Left renal pelvis (tissue), 4 donors: Measurements from ENCODE around the gene SHROOM3. TPM values are rescaled to one million over a fixed set of nuclear protein-coding genes. Genes with fewer than 3 reads are reported as not detected.
A peak's percentile ranks its signal among the peaks of the same experiment; 100 is the strongest.

Experiments used
- DNase-seq, 4 donors: peaks; one replicate each; pipeline ENCODE4 v3.0.0-alpha.2; 2013; ENCODE audit warnings: low read depth in 4 of 4, low spot score in 3 of 4
- polyA plus RNA-seq, 4 donors: library from polyadenylated mRNA; unstranded; fragments of 120-200 nt; gene quantifications; one replicate each; pipeline ENCODE4 v1.2.1, GENCODE V29; 2013; ENCODE audit not compliant: insufficient read length in 4 of 4

SHROOM3 gene
- polyA plus RNA-seq, 4 donors = 24.2 to 37.8 (median 34.9) TPM

DNA sequence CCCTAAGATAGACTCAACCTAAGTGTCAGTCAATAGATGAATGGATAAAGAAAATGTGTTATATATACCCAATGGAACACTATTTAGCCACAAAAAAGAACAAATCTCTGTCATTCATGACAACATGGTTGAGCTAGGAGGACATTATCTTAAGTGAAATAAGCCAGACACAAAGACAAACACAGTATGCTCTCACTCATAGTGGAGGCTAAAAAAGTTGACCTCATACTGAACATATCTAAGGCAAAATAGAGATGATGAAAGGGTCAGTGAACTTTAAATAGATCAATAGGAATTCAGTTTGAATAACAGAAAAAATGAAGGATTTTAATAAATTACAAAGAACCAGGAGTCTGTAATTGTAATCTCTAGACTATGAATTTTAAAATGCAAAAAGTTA, 356.4 kb downstream of the SHROOM3 start:
- DNase-seq = no peak

DNA sequence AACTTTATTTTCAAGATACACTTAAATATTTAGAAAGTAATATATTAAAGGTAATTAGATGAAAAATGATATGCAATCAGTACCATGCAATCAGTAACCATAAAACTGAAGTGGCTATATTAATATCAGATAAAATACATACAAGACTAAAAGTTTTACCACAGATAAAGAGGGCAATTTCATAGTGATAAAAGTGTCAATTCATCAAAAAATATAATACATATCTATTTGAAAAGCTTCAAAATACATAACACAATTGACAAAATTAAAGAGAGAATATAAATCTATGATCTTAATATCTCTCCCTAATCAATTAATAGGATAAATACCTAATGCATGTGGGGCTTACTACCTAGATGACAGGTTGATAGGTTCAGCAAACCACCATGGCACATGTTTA, 357.4 kb downstream of the SHROOM3 start:
- no peak for DNase-seq

DNA sequence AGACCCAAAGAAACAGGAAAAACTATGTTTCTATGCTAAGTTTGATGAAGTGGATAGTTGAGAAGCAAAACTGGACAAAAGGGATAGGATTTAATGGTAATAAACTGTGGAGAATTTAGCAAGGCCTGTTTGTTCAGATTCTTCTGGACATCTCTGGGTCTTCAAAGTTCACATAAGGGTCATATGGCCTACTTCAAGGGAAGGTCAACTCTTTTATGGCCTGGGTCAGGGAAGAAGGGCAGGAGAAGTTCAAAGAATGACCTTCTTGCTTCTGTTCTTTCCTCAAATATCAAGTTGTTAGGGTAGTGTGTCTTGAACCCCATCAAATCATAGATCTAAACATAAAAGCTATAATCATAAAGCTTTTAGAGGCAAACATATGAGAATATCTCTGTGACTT, 360.2 kb downstream of the SHROOM3 start:
- no peak for DNase-seq

DNA sequence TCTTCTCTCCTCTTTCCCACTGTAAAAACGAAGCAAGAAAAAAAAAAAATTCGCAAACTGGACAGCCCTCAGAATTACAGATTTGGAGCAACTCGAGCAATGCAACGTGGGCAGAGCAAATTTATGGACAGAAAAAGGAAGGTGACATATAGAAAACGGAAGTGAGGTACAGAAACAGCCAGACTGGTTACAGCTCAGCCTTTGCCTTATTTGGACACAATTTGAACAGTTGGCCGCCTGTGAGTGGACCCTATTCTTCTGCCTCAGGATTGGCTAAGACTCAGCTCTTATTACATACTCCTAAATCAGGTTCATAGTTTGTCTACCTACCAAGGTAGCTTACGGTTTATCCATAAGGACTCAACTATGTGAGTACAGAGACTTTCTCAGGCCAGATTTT, 364.1 kb downstream of the SHROOM3 start:
- no peak for DNase-seq

DNA sequence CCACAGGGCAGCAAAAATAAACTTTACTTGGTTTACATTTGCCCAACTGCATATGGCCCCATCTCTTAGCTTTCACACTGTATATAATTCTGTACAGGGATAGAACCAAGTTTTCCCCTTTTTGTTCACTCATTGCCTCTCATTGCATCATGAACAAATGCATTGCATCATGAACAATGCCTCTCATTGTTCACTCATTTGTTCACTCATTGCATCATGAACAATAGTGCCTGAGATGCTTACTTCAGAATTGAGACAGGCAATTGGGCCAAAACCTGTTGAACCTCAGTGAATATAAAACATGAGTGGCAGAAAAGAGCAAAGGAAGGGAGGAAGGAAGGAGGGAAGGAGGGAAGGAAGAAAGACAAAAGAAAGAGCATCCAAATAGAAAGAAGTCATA, 364.7 kb downstream of the SHROOM3 start:
- DNase-seq = no peak

DNA sequence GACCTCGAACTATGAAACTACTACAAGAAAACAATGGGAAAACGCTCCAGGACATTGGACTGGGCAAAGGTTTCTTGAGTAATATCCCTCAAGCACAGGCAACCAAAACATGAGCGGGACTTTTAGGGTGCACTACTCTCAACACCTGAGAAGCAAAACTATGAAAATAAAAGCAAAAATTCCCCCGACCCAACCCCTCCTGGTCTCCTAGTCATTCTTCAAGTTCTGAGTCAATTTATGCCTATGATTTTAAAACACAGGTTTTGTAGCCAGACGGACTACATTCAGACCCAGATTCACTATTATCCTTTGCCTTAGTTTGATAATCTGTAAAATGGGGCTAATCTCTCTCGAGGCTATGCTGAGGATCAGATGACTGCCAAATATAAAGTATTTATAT, 365.9 kb downstream of the SHROOM3 start:
- no peak for DNase-seq

DNA sequence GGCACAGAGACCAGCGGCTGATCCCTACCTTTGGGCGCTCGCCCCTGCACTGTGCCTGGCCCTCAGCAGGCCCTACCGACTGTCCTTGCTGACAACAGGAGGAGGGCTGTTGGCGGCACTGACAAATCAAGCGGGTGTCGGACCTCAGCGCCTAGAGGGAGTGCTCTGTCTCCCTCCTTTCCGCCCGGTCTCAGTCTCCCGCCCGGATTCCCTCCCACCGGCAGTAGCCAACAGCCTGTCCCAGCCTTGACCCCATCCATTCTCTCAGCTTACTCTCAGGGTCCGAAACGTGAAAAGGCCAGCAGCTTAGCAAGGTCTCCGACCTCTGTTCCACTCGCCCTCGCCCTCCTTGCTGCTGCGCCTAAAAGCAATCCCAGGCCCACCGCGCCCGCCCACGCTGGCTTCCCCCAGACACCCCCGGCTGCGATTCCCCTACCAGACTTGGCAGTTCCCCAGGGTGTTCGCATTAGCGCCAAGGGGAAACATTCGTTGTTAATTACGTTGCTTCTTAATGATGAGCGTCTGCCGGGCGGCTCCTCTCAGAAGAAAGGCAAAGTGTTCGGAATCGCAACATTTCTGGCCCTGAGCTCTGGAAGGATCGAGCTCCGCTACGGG, 366.7 kb downstream of the SHROOM3 start:
- no peak for DNase-seq

DNA sequence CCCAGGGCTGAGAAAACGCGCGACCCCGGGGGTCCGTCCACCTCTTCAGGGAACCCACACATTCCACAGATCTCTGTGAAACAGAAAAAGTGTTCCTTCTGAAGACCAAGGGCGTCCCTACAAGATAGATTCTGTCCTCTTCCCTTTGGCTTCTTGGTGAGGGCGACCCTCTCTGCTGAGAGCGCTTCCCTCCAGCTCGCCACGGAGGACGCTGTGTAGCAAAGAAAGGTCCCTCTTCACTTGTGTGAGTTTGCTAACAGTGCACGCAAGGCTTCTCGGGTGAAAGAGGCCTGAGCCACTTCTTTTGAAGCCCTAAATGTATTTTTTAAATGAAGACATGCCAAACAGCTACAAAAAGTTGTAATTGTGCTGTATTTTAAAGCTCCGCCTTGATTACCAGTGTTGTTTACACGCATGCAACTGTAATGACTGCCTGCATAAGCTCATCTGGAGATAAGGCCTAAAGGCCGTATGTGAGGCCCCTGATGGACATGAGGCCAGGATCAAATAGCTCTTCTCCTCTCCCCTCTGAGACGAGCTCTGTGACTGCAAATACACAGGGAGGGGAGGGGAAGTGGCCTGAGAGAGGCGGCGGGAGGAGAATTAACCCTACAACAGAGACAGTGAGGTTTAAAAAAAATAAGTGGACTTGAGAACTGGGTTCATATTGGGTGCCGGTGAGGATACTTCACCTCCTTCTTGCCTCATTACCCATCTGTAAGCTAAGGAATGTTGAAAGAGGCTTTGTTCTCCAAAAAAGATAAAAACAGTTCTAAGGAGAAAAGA, 367.4 kb downstream of the SHROOM3 start:
- no peak for DNase-seq

DNA sequence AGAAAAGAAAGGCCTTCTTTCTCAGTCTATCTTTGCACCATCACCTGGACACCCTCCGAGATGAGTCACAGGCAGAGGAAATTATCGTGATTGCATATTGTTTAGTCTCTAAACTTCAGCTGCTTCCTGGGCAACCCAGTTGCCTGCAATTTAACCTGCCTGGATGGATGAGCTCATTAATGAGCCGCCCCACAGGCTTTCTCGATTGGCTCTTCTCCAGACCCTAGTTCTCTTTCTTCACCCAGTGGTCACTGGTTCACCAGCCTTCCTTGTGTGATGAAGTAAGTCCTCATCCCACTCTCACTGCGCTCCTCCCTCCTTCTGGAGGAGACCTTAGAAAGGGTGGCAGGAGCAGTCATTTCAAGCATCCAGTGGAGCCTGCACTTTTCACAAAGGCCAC, 368.5 kb downstream of the SHROOM3 start:
- no peak for DNase-seq

DNA sequence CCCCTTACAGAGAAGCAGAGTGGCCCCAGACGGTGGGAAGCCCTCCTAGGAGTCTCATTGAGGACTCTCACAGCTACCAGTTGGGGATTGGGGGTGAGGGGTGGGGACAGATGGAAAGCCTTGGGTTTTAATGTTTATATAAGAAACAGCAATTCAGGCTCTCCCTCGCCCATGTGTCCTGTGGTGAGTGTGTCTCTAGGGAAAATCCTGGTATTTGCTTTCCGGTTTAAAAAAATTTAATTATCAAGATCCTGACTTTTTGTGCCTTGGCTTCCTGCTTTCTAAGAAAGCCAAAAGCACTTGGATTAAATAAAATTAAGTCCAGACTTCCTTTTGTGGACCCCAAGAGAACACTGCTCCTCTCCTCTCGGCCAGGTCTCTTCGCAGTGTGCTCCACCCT, 369.1 kb downstream of the SHROOM3 start:
- no peak for DNase-seq

DNA sequence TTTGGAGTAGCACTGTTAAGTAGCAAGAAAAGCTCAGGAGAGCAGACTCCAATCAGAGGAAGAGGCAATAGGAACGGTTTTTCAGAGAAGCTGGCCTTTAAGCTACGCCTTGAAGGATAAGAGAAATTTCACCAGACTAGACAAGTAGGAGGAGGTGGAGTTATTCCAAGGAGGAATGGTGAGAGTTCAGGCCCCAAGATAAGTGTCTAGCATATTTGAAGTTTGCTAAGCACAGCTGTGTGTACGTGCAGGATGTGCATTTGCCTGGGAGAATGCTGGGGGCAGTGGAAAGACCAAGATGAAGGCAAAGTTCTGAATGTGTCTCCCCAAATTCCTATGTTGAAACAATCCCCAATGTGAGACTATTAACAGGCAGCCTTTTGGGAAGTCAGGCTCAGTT, 371.3 kb downstream of the SHROOM3 start:
- no peak for DNase-seq

DNA sequence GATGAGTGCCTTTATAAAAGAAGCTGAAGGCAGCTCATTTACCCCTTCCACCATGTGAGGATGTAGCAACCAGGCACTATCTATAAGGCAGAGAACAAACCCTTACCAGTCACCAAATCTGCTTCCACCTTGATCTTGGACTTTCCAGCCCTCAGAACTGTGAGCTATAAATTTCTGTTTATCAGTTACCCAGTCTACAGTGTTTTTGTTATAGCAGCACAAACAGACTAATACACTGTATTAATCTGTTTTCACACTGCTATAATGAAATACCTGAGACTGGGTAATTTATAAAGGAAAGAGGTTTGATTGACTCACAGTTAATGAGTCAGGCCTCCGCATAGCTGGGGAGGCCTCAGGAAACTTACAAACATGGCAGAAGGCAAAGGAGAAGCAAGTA, 371.7 kb downstream of the SHROOM3 start:
- no peak for DNase-seq

DNA sequence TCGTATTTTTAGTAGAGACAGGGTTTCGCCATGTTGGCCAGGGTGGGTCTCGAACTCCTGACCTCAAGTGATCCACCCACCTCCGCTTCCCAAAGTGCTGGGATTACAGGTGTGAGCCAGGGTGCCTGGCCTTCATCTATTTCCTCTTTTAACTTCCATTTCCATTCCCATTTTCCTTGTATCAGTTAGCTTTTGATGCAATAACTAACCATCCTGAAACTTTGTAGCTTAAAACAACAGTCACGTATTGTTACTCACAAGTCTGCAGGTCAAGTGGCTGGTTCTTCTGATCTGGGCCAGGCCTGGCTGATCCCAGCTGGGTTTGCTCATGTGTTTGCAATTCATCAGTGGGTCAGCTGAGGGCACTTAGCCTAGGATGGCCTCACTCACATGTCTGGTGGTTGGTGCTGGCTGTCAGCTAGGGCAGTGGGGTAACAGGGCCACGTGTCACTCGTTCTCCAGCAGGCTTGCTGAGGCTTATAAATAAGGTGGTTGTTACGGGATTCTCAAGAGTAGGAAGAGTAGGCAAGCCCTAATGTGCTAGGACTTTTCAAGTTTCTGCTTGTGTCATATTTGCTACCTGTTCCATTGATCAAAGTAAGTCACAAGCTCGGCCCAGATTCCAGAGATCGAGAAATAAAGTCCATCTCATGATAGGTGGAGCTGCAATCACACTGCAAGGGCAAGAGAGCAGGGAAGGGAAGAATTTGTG, 374.7 kb downstream of the SHROOM3 start:
- no peak for DNase-seq

DNA sequence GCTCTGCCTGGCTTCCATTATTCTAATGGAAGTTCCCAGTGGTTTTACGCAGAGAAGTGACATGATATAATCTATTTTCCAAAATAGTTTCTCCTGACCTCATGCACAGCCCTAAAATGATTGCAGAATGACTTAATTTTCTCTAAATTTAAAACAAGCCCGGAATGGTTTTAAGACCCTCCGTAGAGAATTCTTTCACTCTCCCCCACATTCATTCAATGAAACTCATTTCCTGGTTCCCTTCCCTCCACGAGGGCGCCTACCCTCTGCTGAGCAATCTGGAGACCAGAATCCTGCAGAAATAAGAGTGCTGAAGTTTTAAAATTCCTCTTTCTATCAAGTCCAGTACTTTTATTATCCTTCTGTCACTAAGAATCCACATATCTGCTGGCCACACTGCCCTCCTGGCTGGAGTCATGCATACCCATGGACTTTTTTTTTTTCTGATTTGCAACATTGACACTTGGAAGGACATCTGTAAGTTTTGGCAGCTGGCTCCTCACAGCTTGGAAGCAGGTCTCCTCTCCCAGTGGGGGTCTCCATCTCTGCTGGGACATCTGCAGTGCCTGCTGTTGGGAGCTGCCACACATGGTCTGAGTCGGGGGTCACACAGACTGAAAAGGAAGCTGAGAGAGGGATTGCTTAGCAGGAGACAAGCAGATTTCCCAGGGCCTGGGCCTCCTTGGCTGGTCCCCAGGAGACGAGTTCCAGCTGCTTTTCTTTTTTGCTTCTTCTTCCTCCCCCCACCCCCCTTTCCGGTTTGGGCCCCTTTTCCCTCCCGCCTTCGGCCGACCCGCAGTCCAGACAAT, 376.8 kb downstream of the SHROOM3 start:
- DNase-seq = peak in 3 of 4 donors; percentile 67 to 79 (median 70)

DNA sequence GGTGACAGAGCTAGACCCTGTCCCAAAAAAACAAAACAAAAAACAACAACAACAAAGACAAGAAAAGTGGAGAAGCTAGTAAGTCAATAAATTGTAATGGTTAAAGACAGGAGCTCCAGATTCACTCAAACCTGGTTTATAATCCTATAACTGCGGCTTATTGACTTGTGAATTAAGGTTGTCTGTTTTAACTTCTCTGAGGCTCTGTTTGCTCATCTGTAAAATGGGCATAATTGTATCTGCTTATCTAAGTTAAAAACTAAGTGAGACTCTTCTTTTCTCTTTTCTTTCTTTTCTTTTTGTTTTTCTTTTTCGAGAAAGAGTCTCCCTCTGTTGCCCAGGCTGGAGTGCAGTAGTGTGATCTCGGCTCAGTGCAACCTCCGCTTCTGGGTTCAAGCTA, 378.0 kb downstream of the SHROOM3 start:
- no peak for DNase-seq

DNA sequence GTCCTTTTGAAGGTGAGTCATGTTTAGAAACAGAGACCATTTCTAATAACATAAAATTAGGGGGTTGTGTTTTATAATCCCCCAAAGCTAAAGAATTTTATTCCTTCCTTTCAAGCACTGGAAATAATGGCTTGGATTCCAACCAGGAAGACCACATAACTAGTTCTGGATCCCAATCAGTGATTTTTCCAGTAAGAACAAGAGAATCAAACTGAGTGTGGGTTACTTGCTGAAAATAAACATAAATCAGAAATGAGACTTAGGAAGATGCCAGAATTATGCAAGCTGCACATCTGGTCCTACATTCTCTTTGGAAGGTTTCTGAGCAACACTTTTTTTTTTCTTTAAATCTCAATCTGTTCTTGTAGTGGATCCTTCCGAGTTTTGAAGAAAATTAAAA, 386.6 kb downstream of the SHROOM3 start:
- DNase-seq = no peak

DNA sequence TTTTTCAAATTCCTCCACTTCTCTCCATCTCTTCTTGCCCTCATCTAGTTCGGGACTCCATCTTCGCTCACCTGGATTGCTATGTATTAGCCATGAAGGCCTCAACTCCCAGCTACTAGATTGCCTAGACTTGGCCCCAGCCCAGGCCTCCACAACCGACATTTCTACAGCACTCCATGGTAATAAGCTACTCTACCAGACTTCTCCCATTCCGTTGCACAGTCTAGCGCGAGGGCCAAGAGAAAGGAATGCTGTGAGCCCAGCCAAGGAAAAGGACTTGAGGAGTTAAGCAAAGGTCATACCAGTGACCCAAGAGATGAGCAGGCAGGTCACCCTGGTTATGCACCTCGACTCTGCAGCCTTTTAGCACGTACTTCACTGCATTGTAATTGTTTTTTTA, 387.3 kb downstream of the SHROOM3 start:
- DNase-seq = no peak

DNA sequence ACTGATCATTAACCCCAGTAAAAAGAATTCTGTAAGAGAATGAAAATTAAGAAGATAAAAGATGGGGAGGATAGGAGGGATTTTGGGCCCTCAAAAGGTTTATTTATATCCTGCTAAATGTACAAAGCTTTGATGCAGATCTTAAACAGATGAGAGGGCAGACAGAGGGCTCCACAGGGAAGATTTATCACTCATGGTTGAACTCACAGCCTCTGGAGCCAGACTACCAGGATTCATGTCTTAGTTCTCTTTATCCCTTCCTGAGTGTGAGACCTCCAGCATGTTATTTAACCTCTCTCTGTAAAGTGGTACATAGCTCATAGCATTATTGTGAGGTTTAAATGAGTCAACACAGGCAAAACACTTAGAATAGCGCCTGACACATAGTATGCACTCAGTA, 388.5 kb downstream of the SHROOM3 start:
- no peak for DNase-seq

DNA sequence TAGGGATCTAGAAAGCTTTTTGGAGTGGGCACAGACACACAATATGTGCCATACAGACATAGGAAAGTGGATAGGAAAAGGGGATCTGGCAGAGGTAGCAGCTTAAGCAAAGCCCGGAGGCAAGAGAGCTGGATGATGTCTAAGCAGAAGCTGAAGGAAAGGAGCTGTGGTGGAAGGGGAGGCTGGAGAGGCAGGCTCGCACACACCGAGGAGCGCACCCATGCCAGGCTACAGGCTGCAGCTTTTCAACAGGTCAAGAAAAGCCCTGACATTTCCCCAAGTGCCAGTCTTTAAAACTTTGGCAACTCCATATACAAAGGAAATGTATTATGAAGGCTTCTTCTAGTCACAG, 395.6 kb downstream of the SHROOM3 start:
- DNase-seq = no peak

DNA sequence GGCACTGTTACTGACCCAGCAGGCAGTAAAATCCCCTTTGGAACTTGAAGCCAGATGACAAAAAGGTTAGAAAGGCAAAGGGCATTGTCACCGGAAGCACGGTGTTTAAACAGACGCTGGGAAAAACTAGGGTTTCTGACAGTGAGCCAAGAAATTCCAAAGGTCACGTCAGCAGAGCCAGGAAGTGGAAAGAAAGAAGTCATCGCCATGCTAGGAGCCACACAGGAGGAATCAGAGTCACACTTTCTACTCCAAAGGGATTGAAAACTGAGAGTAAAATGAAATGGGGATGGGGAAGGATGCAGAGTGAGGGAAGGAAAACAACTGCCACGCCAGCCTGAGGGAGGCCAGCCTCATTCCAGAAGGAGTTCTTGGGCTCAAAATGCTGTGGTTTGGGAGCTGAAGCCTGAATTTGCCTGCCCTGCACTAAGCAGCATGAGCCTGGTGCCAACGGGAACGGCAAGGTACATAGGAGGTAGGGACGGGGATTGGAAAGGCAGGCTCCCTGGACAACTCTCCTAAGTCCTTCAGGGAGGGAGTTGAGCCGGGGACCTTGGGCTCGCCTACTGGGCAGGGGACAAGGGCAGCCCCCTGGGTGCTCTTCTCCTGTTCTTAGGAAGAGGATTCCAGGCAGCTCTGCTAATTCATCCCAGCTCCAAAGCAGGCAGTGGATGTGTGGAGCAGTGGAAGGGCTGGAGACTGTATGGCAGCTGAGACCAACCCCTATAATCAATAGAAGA, 396.1 kb downstream of the SHROOM3 start:
- peak in 3 of 4 donors; percentile 72 to 89 (median 78) for DNase-seq
